Pancreas (tissue), 10 donors: Measurements from ENCODE around the gene INO80C. TPM values are rescaled to one million over a fixed set of nuclear protein-coding genes. Genes with fewer than 3 reads are reported as not detected.

Source experiments
- ATAC-seq, 4 donors: fragments of 200-7000 bp; cut with Tn5 transposase; one replicate each; pipeline versions ENCODE4 v1.8.0 to v1.9.1; 2020; ENCODE audit warnings: mild to moderate bottlenecking in 4 of 4, moderate library complexity in 4 of 4
- DNase-seq, 6 donors: peaks; one replicate each; pipeline ENCODE4 v3.0.0-alpha.2; 2020
- FAIRE-seq: peaks from 2 replicates; lab custom pipeline; 2012; peaks lifted over from hg19 to GRCh38; lab: Jason Lieb, UNC
- H3K27ac ChIP-seq, 4 donors: fragments of 200-600 bp; sonication (generic); 1 replicate in 3 of 4; 2 replicates in 1 of 4; pipeline versions ENCODE4 v1.5.0 to v1.8.0; 2020
- H3K27me3 ChIP-seq, 4 donors: fragments of 200-600 bp; one replicate each; pipeline ENCODE4 v1.8.0; 2021
- H3K36me3 ChIP-seq, 3 donors: fragments of 200-600 bp; sonication (generic) in 1 of 3; one replicate each; pipeline versions ENCODE4 v1.5.0 to v1.8.0; 2020 to 2021
- H3K4me1 ChIP-seq, 3 donors: fragments of 200-600 bp; one replicate each; pipeline ENCODE4 v1.8.0; 2021
- H3K4me3 ChIP-seq, 4 donors: fragments of 200-600 bp; sonication (generic) in 2 of 4; one replicate each; pipeline versions ENCODE4 v1.5.0 to v1.8.0; 2020 to 2021
- H3K9me3 ChIP-seq, 4 donors: fragments of 200-600 bp; one replicate each; pipeline ENCODE4 v1.8.0; 2021
- WGBS, 2 donors: extraction: QIAGEN DNeasy Blood & Tissue Kit; methylation state at CpG; one replicate each; pipeline ENCODE4 v1.1.7; 2013; 5-methylcytosine and 5-hydroxymethylcytosine counted together
- intact Hi-C, 3 donors: fragments of 100-400 bp; cut with DNase I; formaldehyde crosslinking; loops; one replicate each; pipeline versions ENCODE4 v1.11.1 to v1.14.2; 2022
- polyA plus RNA-seq, 2 donors: library from polyadenylated mRNA; stranded (reverse); fragments of 200-250 nt; gene quantifications; one replicate each; pipeline ENCODE4 v1.2.3, GENCODE V29; 2013
- total RNA-seq, 6 donors: library from RNA; stranded (reverse); fragmentation: NEBNext Ultra II Directional in 4 of 6; extraction: Animal tissue kit (Norgen Biotek cat#: 25700) in 4 of 6; gene quantifications; one replicate each; pipeline versions ENCODE4 v1.2.1 to v1.2.4, GENCODE V29; 2021 to 2023
- TF ChIP-seq, protein P1 (sequence below), 4 donors: fragments of 200-600 bp; sonication (generic) in 3 of 4; IDR thresholded peaks; one replicate each; pipeline versions ENCODE4 v1.5.0 to v1.8.0; 2021; ENCODE audit warnings: antibody characterized with exemption in 4 of 4
- donor health status: healthy with polysubstance abuse.
- donor health status: DM: no; HTN: no; CAD: no; lungs with moderate emphysema.
- donor health status: DM: no; HTN: no; CAD: no.
- donor health status: control.
- donor health status: control.
- donor health status: Bipolar disorder and iron deficiency.
- donor health status: DM: yes; HTN: yes; CAD: no.
- donor health status: DM: no; HTN: no; CAD: no.
- donor health status: DM: no; HTN: no; CAD: no.
- donor health status: DM: yes; HTN: yes; CAD: no.

The INO80C gene
- total and polyA plus RNA-seq, 8 donors: 6.1 to 25.6 (median 9.8) TPM

DNA sequence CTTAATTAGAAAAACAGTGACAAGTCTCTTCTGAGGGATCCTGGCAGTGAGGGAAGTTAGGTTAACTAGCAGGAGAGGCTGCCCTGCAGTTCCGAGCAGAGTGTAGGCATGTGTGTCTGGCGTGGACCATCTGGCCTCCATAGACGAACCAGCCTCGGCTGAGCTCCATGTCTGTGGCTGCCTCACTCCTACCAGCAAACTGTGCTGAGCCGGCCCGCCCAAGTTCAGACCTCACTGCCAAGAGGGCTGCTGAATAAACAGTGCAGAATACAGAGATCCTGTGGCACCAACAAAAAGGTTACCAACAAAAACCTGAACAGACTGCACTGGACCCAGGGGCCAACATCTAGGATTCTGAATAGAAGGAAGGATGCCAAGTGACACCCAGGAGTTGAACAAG, 27.3 kb downstream of the INO80C start:
- no peaks in the 10 kb centered on the region for H3K27me3 ChIP-seq
- no peak overlapping the region for H3K4me3 ChIP-seq
- no peak overlapping the region for H3K27ac ChIP-seq
- FAIRE-seq (no peak), DNase-seq (no peak), ATAC-seq (no peak)
- H3K4me1 ChIP-seq: no peaks in the 10 kb centered on the region
- 92 to 93% methylated on average over 6 of the region's 6 CpGs for WGBS, 2 donors
- H3K9me3 ChIP-seq: no peaks in the 10 kb centered on the region
- no peaks in the 10 kb centered on the region for H3K36me3 ChIP-seq
- TF ChIP-seq, protein P1, sequence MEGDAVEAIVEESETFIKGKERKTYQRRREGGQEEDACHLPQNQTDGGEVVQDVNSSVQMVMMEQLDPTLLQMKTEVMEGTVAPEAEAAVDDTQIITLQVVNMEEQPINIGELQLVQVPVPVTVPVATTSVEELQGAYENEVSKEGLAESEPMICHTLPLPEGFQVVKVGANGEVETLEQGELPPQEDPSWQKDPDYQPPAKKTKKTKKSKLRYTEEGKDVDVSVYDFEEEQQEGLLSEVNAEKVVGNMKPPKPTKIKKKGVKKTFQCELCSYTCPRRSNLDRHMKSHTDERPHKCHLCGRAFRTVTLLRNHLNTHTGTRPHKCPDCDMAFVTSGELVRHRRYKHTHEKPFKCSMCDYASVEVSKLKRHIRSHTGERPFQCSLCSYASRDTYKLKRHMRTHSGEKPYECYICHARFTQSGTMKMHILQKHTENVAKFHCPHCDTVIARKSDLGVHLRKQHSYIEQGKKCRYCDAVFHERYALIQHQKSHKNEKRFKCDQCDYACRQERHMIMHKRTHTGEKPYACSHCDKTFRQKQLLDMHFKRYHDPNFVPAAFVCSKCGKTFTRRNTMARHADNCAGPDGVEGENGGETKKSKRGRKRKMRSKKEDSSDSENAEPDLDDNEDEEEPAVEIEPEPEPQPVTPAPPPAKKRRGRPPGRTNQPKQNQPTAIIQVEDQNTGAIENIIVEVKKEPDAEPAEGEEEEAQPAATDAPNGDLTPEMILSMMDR (IDR thresholded peaks at IDR 0.05): no peak
- intact Hi-C loops: no loop called here

DNA sequence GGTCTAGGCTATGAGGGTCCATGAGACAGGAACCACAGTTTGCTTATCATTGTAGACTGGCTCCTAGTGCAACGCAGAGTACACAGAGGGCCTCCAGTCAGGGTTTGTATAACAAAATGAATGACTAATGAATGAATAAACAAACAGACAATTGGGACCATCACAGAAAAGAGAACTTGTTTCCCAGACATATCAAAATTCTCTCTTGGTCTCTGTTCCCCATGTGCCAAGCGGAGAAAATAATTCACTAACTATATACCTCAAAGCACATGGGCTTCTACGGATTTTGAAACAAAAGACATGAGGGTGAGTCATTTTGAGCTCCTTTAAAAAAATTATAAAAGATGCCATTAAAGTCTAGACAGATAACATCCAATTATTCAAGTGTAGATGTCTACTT, 28.0 kb downstream of the INO80C start:
- DNase-seq (no peak), FAIRE-seq (no peak), ATAC-seq (no peak)
- intact Hi-C loops: no loop called here
- TF ChIP-seq, protein P1 (IDR thresholded peaks at IDR 0.05): no peak
- no peak overlapping the region for H3K4me3 ChIP-seq
- no peaks in the 10 kb centered on the region for H3K36me3 ChIP-seq
- H3K4me1 ChIP-seq: no peaks in the 10 kb centered on the region
- H3K27ac ChIP-seq: no peak overlapping the region
- 91 to 95% methylated on average over 3 of the region's 3 CpGs for WGBS, 2 donors
- H3K27me3 ChIP-seq: no peaks in the 10 kb centered on the region
- peaks cover 0 to 3% (median 0%) of the 10 kb centered on the region in 4 donors for H3K9me3 ChIP-seq

DNA sequence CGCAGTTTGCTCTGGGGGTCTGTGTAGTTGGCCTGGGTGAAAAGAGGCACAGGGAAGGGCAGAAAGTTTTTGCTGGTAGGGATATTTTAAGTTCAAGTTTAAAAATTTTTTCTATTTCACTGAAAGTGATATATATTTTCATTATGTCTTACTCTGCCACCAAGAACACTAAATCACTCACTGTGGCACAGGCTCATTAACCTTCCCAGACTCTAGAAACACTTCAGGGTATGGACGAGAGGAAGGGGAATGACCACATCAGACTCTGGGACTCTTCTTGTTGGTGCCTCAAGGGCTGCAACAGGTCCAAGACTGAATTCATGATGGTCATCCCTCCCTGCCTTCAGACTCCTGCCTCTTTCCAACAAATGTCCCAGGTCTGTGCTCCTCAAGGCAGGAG, 29.0 kb downstream of the INO80C start:
- DNase-seq: no peak
- H3K4me1 ChIP-seq: no peaks in the 10 kb centered on the region
- TF ChIP-seq, protein P1 (IDR thresholded peaks at IDR 0.05): no peak
- no peak for ATAC-seq
- H3K36me3 ChIP-seq: no peaks in the 10 kb centered on the region
- WGBS, 2 donors: 94 to 97% methylated on average over 2 of the region's 2 CpGs
- intact Hi-C loops: no loop called here
- H3K9me3 ChIP-seq: peaks cover 0 to 3% (median 0%) of the 10 kb centered on the region in 4 donors
- no peak for FAIRE-seq
- no peak overlapping the region for H3K27ac ChIP-seq
- H3K4me3 ChIP-seq: no peak overlapping the region
- no peaks in the 10 kb centered on the region for H3K27me3 ChIP-seq

DNA sequence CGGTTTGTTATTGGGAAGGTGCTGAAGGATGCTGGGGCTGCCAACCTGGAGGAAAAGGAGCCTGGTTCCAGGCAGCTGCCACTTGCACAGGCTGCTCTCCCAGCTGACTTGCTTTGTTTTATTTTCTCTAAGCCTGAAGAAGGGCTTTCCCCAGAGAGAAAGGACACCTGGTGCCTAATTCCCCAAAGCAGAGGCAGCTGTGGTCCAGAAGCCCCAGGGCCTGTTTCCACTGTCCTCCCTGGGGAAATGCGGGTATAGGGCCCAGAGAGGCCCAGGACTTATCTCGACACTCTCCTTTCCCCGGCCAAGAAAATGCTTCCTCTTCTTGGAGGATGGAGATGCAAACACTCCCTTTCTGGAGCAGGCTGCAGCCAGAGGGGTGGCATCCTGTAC, 30.1 kb downstream of the INO80C start:
- TF ChIP-seq, protein P1 (IDR thresholded peaks at IDR 0.05): no peak
- Histone ChIP-seq H3K4me3 (no peak overlapping the region), H3K27ac (no peak overlapping the region), H3K9me3 (peaks cover 0 to 3% (median 0%) of the 10 kb centered on the region in 4 donors), H3K4me1 (no peaks in the 10 kb centered on the region), H3K36me3 (no peaks in the 10 kb centered on the region), H3K27me3 (no peaks in the 10 kb centered on the region)
- WGBS, 2 donors: 88 to 96% methylated on average over 4 of the region's 4 CpGs
- intact Hi-C loops: no loop called here
- DNase-seq: no peak
- no peak for FAIRE-seq
- ATAC-seq: no peak

DNA sequence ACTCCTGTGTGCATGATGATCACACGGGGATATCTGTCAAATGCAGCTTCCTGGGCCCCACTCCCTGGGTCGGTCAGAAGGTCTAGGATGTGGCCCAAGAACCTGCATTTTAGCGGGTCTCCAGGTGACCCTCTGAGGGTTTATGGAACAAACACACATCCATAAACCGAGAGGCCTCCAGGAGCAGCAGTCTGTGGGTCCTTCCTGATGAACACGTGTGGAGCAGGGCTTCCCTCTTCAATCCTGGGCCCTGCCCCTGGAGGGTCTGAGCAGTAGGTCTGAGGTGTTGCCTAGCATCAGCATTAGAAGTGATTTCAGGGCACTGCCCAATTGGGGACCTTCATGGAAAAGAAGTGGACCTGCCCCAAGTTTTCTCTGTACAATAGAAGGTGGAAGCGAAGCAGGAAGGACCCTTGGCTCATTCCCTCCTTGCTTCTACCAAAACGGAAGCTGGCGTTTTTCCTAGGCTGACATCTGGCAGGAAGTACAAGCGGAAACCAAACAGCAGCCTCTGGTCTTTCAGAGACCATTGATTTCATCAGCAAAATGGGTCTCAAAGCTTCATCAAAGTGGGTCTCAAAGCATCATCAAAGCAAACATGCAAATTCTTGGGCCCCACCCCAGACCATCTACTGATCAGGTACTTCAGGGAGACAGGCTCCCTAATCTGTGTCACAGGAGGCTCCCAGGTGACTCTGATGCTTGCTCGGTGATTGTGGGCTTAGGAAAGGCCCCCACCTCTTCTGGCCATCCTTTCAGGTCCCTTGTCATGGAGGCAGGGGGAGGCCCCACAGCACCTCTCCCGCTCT, 30.7 kb downstream of the INO80C start:
- Histone ChIP-seq H3K4me3 (no peak overlapping the region), H3K36me3 (no peaks in the 10 kb centered on the region), H3K27me3 (no peaks in the 10 kb centered on the region), H3K4me1 (peaks cover 0 to 3% (median 2%) of the 10 kb centered on the region in 3 donors), H3K27ac (no peak overlapping the region), H3K9me3 (peaks cover 0 to 3% (median 0%) of the 10 kb centered on the region in 4 donors)
- TF ChIP-seq, protein P1 (IDR thresholded peaks at IDR 0.05): no peak
- no peak for DNase-seq
- 88 to 92% methylated on average over 11 of the region's 11 CpGs for WGBS, 2 donors
- no peak for ATAC-seq
- FAIRE-seq: no peak
- intact Hi-C loops: no loop called here
